Measurements from ENCODE around the gene RASAL2.

DNA sequence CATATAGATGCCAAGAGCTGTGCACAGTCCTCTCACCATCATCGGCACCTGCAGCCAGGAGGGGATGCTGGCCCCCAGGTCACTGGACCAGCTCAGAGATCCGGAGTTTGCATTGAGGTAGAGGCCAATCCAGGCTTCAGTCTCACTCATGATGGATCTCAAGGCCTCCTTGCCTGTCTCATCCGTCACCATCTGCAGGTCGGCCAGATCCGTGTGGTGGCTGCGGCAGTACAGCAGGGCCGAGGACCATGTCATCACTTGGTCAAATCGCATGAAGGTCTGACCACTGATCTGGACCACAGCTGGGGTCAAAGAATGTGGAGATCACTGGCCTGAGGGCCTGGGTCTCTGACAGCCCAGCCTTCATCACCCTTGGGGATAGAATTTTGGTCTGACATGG lies 396.2 kb downstream of the RASAL2 start:
- TF ChIP-seq SUZ12 (IDR thresholded peaks at IDR 0.05) (no peak), HDGF (IDR thresholded peaks at IDR 0.05; ENCODE audit: borderline replicate concordance) (no peak), SP1 (IDR thresholded peaks at IDR 0.05) (no peak)
- TF ChIP-seq, protein P1, sequence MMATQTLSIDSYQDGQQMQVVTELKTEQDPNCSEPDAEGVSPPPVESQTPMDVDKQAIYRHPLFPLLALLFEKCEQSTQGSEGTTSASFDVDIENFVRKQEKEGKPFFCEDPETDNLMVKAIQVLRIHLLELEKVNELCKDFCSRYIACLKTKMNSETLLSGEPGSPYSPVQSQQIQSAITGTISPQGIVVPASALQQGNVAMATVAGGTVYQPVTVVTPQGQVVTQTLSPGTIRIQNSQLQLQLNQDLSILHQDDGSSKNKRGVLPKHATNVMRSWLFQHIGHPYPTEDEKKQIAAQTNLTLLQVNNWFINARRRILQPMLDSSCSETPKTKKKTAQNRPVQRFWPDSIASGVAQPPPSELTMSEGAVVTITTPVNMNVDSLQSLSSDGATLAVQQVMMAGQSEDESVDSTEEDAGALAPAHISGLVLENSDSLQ (IDR thresholded peaks at IDR 0.05) = no peak

All from HEK293T (cell line).